NAMALWA (cell line): ENCODE results near the gene SERINC5.
"Not testable (repeated sequence)": the region's sequence is repeated elsewhere in the genome, so short reads cannot be mapped to it uniquely, and the experiment has no call there.

Experiments
- DNase-seq: peaks from one replicate; pipeline ENCODE4 v3.0.0-alpha.2; 2015; ENCODE audit warnings: low spot score

Gene SERINC5

GRCh38 chr5:80227979-80228596 lies 27.8 kb downstream of the SERINC5 start:
- DNase-seq, result no peak

DNA sequence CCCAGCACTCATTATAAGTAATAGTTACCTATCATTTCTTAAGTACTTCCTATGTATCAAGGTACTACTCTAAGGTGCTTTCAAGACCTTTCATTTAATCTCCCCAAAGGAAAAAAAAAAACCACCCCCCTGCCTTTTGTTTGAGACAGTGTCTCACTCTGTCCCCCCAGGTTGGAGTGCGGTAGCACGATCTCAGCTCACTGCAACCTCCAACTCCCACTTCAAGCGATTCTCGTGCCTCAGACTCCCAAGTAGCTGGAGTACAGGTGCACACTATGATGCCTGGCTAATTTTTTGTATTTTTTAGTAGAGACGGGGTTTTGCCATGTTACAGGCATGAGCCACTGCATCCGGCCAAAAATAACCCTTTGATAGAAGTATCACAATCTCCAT lies 29.9 kb downstream of the SERINC5 start:
- no peak for DNase-seq

DNA sequence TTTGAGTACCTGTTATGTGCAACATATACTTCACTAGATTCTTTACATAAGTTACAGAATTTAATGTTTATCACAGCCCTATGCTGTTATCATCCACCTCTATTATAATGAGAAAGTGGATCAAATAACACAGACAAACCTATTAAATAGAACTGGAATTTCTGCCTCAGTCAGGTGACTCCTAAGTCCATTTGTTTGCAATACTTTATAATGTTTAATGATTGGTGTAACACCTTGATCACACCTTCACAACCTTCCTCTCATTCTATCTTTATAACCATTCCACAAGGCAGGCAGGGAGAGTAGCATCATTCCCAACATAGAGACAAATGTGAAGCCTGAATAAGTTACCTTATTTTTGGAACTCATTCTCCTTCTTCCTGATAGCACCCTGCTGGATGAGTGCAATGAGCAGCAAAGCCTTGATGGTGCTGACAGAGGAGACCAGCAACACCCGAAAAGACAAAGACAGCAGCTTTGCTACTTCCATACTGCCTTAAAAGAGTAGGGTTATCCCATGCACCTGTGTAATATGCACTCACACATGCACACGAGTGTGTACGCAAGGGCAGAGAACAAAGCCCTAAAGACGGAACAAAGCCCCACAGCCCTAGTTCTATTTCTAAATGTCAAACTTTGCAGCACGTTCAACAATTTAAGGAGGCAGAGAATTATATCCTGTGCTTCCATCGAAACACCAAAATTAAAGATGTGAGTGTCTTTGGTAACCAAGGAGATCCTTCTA lies 30.5 kb downstream of the SERINC5 start:
- DNase-seq, result no peak

DNA sequence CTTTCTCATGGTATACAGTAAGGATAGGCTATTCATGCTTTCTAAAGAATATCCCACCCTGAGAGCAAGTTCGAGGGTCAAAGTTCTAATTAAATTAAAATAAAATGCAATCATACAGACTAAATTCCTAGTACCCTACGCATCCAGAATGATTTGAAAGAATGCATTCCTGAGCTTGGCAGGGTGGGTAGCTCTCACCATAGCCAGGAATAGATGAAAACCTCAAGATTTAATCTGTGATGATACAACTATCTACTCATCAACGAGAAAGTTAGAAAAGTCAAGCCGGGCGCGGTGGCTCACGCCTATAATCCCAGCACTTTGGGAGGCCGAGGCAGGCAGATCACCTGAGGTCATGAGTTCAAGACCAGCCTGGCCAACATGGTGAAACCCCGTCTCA lies 32.3 kb downstream of the SERINC5 start:
- DNase-seq, result no peak

- no peak for DNase-seq
Measured at GRCh38 chr5:80220245-80220897, 35.5 kb downstream of the SERINC5 start.

GRCh38 chr5:80219391-80219790 lies 36.5 kb downstream of the SERINC5 start:
- no peak for DNase-seq

DNA sequence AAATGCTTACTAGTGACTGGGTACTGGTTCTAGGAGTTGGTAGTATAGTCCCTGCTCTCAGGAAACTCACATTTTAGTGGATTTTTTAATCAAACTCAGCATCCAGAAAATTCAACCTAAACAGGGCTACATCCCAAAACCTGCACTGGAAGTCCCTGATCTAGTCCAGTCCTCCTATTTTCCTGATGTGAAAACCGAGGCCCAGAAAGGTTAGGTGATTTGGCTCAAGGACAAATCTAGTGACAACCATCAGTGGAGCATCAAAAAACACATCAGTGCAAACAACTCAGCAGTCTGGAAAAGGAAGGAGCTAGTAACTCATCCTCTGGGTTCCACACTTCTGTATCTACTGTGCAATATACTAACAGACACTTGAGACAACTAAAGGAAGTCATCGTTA lies 38.2 kb downstream of the SERINC5 start:
- no peak for DNase-seq

DNA sequence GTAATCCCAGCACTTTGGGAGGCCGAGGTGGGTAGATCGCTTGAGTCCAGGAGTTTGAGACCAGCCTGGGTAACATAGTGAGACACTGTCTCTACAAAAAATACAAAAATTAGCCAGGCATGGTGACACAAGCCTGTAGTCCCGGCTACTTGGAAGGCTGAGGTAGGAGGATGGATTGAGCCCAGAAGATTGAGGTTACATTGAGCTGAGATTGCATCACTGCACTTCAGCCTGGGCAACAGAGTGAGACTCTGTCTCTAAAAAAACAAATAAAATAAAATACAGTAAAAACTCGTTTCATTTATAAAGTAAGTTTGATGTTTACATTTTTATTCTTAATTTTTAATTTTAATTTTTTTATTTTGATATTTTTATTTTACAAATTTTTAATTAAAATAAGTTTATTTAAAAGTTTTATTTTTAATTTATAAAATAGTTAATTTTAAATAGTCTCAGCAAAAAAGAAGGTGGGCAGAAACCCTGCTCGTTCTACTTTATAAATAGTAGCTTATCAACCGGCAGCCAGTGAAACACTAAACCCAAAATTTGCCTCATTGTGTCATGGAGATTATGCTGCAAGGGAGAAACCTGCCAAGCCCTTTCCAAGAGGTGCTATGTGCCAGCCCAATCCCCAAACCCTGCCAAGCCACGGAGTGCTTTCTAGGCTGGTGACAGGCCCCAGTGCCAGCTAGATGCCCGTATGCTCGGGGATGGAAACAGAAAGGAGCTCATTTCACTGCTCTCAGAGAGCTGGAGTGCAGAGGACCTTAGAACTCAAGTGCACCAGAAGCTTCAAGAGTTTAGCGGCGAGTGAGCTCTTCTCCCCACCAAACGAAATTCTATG lies 38.9 kb downstream of the SERINC5 start:
- peak; percentile 44 for DNase-seq

GRCh38 chr5:80216096-80216495 lies 39.8 kb downstream of the SERINC5 start:
- DNase-seq, result no peak

DNA sequence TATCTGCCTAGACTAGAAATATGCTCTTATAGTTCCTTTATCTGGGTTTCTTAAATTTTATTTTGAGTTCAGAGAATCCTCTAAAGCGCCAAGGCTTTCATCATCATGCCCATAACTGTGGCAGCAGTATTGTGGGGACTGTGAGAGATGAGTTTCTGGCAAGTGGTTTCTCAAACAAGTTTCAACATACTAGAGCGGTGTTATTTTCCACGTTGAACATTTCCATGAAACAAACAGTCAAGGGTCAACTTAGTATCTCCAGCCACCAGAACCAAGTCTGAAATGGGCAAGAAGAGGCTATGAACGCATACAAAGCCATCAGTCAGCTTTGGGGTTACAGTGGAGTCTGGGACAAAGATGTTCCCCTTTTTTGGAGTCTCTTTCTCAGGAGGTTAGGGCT lies 40.3 kb downstream of the SERINC5 start:
- DNase-seq, result no peak

GRCh38 chr5:80213466-80213865 lies 42.4 kb downstream of the SERINC5 start:
- no peak for DNase-seq

GRCh38 chr5:80212171-80212667 lies 43.6 kb downstream of the SERINC5 start:
- DNase-seq, result no peak

GRCh38 chr5:80211327-80211726 lies 44.5 kb downstream of the SERINC5 start:
- no peak for DNase-seq

GRCh38 chr5:80210014-80210413 lies 45.8 kb downstream of the SERINC5 start:
- no peak for DNase-seq

GRCh38 chr5:80208381-80208780 lies 47.5 kb downstream of the SERINC5 start:
- DNase-seq, result no peak

DNA sequence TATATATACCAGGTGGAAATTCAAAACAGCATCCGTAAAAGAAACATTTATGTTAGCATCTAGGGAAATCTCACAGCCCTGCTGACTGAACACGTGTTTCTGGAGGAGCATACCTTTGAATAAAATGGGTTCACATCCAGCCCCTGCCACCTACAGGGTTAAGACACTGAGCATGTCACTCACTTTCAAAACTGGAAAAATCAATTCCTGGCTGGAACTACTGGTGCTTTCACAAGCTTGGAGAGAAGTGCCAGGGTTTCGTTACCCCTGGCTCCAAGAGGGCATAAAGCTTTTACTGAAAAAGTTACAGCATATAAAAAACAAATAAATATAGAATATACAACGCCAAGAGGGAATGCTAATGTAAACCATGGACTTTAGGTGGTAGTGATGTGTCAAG lies 48.0 kb downstream of the SERINC5 start:
- DNase-seq, result no peak

GRCh38 chr5:80206282-80206681 lies 49.6 kb downstream of the SERINC5 start:
- no peak for DNase-seq

- DNase-seq, result no peak
Measured at GRCh38 chr5:80205846-80206245, 50.0 kb downstream of the SERINC5 start.

DNA sequence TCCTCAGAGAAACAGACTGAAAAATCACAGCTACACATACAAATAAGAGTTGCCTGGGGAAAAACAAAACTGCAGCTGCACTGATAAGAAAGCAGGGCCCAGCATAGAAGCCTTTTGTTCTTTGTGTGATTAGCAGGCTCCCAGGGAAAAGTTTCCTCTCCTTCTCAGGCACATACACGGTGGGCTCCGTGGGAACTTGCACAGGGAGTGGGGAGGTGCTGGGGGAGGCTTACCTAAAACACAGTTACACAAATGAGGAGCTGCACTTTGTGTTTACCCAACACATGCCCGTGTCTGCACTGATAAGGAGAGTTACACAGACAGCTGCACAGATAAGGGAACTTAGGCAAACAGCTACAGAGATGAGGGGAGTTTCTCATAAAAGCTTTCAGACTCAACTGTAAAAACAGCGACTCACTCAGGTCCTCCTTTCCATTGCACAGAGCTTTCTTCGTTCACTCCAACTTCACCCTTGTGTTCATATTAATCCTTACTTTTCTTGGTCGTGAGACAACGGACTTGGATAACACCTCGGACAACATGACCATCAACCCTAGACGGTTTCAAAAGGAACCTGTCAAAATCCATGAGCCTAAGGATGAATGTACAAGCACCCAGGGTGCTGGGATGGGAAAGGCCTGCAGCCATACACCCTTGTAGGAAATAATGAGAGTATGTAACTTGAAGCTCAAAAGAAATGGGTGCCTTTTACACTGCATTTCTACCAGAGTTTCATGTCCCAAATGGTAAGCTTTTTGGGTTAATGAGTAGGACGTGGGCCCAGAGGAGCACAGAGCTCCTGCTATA lies 50.8 kb downstream of the SERINC5 start:
- DNase-seq, result peak; percentile 37

DNA sequence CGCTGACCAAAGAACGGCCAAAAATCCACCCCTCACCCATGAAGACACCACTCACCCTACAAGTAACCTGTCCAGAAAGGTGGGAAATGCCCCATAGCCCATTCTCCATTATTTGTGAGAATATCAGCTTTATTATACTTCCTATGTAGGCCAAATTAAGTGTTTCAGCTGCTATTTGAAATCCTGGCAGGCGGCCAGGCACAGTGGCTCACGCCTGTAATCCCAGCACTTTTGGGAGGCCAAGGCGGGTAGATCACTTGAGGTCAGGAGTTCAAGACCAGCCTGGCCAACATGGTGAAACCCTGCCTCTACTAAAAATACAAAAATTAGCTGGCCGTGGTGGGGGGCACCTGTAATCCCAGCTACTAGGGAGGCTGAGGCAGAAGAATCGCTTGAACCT lies 54.1 kb downstream of the SERINC5 start:
- DNase-seq, result not testable (repeated sequence)

- DNase-seq, result no peak
Measured at GRCh38 chr5:80198920-80199319, 56.9 kb downstream of the SERINC5 start.
